ENCODE results near the gene RBBP8.

RBBP8 gene

GRCh38 chr18:23003289-23003688 is 70.2 kb downstream of the RBBP8 start:
- DNase-seq: no peak

DNA sequence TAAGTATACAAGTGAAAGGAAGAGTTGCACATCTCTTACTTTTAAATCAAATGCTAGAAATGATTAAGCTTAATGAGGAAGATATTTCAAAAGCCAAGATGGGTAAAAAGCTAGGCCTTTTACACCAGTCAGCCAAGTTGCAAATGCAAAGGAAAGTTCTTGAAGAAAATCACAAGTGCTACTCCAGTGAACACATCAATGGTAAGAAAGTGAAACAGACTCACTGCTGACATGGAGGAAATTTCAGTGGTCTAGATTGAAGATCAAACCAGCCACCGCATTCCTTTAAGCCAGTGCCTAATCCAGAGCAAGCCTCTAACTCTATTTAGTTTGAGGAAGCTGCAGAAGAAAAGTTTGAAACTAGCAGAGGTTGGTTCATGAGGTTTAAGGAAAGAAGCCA is 79.1 kb downstream of the RBBP8 start:
- no peak for DNase-seq

DNA sequence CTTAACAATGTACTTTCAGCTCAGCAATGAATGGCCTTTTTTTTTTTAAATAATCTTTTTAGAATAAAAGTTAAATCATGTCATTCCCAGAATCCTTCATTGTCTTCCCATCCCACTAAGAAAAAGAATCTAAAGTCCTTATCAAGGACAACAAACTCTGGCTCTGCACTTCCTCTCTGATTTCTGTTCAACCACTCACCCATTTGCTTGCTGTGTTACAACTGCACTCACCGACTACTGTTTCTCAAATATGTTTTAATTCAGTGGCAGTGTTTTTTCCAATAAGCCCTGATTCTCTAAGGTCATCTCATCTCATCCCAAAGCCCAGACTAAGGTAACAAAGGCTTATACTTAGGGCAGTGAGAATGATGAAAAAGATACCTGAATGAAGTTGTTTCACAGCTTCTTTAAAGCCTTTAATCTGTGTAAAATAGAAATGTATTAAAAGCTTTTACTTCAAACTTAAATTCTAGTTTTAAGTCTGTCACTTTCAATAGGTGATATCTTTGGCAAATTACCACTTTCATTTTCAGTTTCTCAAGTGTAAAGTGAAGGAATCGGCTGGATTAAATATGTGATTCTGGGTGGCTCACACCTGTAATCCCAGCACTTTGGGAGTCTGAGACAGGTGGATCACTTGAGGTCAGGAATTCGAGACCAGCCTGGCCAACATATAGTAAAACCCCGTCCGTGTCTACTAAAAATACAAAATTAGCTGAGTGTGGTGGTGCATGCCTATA is 87.6 kb downstream of the RBBP8 start:
- no peak for DNase-seq

DNA sequence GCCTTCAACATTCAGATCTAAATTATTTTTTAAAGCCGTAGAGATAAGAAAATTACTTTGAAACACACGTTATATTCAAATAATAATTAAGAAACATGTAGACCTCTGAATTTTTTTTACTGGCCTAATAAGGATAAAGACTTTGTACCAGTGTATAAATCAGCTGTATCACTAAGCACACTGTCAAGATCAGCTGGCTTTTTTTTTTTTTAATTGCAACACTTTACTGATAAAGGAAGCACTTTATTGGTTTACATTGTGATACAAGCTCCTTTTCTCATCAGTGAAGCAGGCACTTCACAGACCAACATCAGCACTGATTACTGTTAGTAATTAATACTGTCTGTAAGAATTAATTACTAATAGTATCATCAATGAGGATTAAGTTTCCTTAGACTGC is 88.5 kb downstream of the RBBP8 start:
- no peak for DNase-seq

DNA sequence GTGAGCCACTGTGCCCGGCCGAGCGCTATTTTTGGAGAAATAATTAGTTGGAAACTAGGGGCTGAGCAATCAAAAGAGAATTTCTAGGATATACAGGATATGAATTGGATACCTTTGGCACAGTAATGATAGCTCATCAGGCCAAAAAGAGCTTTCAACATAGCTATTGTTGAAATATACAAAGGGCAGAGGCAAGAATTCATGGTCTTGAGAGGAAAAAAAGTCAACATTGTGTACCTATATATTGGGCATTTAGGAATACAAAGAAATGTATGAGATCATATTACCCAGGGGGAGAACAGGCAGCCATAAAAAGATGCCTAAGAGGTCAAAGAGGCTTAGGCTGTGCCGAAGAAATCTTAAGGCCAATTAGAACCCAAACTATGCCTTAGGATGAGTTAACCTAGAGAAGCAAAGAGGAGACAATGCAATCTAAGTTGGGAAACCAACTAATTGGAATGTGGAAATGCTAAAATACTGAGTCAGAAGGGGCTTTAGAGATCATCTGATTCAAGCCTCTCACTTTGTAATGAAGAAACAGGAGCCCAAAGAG is 99.0 kb downstream of the RBBP8 start:
- DNase-seq: no peak

DNA sequence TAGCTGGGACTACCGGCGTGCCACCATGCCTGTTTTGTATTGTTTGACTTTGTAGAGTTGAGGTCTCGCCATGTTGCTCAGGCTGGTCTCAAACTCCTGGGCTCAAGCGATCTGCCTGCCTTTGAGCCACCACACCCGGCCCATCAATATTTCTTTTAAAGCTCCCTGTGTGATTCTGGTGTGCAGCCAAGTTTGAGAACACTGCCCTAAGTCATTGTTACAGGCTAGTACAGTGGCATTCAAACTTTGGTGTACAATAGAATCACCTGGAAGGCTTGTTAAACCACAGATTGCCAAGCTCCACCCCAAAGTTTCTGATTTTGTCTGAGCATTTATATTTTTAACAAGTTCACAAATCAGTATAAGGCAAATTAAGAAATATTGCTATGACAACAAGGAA is 99.9 kb downstream of the RBBP8 start:
- DNase-seq: no peak

DNA sequence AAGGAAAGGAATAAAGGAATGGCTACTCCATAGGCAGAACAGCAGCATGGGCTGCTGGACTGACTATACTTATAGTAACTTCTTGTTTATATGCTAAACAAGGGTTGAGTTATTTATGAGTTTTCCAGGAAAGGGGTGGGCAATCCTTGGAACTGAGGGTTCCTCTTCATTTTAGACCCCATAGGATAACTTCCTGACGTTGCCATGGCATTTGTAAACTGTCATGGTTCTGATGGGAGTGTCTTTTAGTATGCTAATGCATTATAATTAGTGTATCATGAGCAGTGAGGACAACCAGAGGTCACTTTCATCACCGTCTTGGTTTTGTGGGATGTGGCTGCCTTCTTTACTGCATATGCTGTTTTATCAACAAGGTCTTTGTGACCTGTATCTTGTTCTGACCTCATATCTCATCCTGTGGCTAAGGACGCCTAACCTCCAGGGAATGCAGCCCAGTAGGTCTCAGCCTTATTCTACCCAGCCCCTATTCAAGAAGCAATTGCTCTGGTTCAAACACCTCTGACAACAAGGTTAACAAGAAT is 103.6 kb downstream of the RBBP8 start:
- DNase-seq: no peak

DNA sequence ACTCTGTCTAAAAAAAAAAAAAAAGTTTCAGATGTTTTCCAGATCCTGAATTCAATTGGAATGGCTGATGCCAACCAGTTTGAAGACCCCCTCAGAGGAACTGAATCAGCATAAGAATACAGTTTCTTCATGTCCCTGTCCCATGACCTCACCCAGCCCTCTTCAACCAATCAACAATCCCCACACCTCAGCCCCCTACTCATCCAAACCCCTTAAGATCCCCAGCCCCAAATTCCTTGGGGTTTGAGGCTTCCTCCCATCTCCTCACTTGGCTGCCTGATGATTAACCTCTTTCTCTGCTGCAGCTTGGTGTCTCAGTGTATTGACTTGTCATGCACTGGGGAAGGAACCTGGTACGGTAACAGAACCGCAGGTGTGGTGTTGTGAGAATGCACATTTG is 104.5 kb downstream of the RBBP8 start:
- no peak for DNase-seq

GRCh38 chr18:23038712-23039111 is 105.6 kb downstream of the RBBP8 start:
- no peak for DNase-seq

GRCh38 chr18:23042133-23042532 is 109.0 kb downstream of the RBBP8 start:
- DNase-seq: no peak

DNA sequence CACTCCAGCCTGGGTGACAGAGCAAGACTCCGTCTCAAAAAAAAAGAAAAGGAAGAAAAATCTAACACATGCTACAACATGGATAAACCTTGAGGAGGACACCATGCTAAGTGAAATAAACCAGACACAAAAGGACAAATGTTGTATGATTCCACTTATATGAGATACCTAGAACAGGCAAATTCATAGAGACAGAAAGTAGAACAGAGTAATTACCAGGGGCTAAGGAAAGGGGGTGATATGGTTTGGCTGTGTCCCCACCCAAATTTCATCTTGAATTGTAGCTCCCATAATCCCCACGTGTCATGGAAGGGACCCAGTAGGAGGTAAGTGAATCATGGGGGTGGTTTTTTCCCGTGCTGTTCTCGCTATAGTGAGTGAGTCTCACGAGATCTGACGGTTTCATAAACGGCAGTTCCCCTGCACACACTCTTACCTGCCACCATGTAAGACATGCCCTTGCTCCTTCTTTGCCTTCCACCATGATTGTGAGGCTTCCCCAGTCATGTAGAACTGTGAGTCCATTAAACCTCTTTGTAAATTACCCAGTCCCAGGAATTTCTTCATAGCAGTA is 110.8 kb downstream of the RBBP8 start:
- no peak for DNase-seq

- DNase-seq: no peak
Measured at GRCh38 chr18:23049698-23050373, 116.7 kb downstream of the RBBP8 start.

GRCh38 chr18:23053776-23054457 is 120.8 kb downstream of the RBBP8 start:
- no peak for DNase-seq

DNA sequence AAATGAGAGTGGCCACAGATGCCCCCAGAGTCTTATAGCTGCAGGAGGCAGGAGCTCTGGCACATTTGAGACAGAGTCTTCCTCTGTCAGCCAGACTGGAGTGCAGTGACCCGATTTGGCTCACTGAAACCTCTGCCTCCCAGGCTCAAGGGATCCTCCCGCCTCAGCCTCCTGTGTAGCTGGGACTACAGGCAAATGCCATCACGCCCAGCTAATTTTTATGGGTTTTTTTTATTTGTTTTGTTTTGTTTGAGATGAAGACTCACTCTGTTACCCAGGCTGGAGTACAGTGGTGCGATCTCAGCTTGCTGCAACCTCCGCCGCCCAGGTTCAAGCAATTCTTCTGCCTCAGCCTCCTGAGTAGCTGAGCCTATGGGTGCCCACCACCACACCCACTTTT is 121.4 kb downstream of the RBBP8 start:
- no peak for DNase-seq

DNA sequence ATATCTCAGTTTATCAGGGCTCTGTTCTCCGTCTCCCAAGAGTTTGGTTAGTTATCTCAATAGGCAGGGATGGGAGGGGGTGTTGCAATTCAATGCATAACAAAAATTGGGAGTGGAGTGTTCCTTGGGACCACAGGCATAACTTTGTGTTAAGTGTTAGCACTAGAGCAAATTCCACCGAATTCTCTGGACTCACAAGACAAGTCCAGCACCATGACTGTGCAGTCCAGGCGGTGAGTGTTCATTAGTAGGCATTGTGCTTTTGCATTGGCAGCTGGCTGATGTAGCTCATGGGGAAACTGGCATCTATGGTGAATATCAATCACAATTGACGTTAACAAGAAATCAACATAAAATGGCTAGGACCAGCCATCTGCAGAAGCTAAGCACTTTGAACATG is 123.2 kb downstream of the RBBP8 start:
- DNase-seq: no peak

- no peak for DNase-seq
Measured at GRCh38 chr18:23057096-23057495, 124.0 kb downstream of the RBBP8 start.

DNA sequence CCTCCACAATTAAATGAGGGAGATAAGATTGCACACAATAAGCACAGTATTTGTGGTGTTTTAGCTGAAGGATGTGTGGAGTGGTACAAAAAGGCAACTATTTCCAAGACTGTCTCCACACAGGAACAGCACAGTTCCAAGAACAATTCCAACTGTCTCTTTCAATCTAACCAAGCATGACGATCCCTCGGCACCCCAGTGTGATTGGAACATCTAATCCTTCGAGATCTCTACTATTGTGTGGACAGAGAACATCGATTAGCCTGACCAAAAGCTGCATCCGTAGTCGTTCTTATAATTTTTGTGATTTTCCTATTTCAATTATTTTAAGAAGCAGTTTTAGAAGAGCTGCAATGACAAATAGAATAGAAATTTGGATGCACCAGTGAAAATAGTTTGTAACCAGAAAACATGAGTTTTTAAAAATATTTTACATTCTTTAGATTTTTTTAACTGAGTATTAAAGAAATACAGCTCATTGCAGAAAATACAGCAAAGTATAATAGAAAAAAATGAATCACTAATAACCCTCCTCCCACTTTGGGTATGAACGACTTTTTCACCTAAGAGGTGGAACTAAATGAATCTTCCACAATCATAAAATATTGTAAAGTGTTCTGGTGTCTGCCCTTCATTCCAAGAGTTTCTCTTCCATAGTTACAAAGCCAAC is 125.8 kb downstream of the RBBP8 start:
- no peak for DNase-seq

GRCh38 chr18:23059541-23060465 is 126.7 kb downstream of the RBBP8 start:
- no peak for DNase-seq

DNA sequence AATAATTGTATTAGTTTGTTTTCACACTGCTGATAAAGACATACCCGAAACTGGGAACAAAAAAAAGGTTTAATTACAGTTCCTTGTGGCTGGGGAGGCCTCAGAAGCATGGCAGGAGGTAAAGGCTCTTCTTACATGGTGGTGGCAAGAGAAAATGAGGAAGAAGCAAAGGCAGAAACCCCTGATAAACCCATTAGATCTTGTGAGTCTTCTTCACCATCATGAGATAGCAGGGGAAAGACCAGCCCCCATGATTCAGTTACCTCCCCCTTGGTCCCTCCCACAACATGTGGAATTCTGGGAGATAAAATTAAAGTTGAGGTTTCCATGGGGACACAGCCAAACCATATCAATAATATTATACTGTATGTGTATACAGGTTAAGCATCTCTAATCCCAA is 128.9 kb downstream of the RBBP8 start:
- DNase-seq: no peak

DNA sequence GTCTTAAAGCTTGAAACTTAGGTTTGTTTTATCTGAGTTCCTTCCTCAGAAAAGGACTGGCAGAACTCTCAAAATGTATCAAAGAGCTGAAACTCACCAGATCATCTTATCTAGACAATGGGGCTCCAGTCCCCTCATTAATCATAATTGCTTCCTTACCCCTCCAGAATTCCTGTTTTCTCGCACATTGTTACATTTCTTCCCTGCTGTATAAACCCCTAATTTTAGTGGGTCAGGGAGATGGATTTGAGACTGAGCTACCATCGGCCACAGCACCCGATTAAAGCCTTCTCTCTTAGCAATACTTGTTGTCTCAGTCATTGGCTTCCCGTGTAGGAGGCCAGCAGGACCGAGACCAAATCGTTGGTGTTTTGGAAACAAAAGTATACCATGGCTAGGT is 130.4 kb downstream of the RBBP8 start:
- no peak for DNase-seq

DNA sequence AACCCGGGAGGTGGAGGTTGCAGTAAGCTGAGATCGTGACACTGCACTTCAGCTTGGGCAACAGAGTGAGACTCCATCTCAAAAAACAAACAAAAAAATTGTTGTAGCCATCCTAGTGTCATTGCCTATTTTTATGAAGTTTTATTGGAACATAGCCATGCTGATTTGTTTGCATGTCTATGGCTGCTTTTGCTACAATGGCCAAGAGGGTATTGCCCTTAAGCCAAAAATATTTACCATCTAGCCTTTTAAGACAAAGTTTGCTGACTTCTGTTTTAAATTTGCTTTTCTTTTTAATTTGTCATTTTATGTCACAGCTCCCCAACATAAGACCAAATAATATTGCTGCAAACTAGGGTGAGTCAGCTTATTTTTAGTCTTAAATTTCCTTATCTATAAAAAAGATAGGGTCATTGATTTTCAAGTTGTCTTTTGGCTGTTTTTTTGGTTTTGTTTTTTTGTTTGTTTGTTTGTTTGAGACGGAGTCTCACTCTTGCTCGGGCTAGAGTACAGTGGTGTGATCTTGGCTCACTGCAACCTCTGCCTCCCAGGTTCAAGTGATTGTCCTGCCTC is 132.2 kb downstream of the RBBP8 start:
- no peak for DNase-seq

Data from CD4-positive, alpha-beta T cell treated with Interleukin-15 for 1 hour (primary cell).